CD8-positive, alpha-beta memory T cell (primary cell): Measurements from ENCODE around the gene FAM9B. TPM values are rescaled to one million over a fixed set of nuclear protein-coding genes. Genes with fewer than 3 reads are reported as not detected.
"Not testable (repeated sequence)": the region's sequence is repeated elsewhere in the genome, so short reads cannot be mapped to it uniquely, and the experiment has no call there.

Experiments used
- CTCF ChIA-PET: fragments of 350-600 bp; sonication (Branson Sonifier 250); formaldehyde crosslinking; loops from one replicate; lab custom pipeline; 2021; ENCODE audit warnings: antibody characterized with exemption; lab: Charles Lee
- POLR2A ChIA-PET: fragments of 350-600 bp; sonication (Branson Sonifier 250); formaldehyde crosslinking; loops from one replicate; lab custom pipeline; 2021; ENCODE audit warnings: antibody characterized with exemption; lab: Charles Lee
- DNase-seq, 5 donors: peaks; one replicate each; pipeline versions ENCODE4 v3.0.0 to v3.0.0-alpha.2; 2020 to 2022; ENCODE audit warnings: mixed read lengths in 1 of 5
- H3K27ac ChIP-seq: one replicate; pipeline ENCODE4 v1.7.0; 2013; ENCODE audit warnings: low read depth, mild to moderate bottlenecking, low read length, moderate library complexity
- H3K27me3 ChIP-seq: 2 replicates; pipeline ENCODE4 v1.7.0; 2013; ENCODE audit warnings: low read length, mild to moderate bottlenecking; ENCODE audit not compliant: insufficient read depth, poor library complexity, severe bottlenecking
- H3K36me3 ChIP-seq: 2 replicates; pipeline ENCODE4 v1.7.0; 2013; ENCODE audit warnings: mild to moderate bottlenecking, low read length, moderate library complexity; ENCODE audit not compliant: insufficient read depth
- H3K4me1 ChIP-seq: 2 replicates; pipeline ENCODE4 v1.7.0; 2013; ENCODE audit warnings: mild to moderate bottlenecking, low read length, moderate library complexity; ENCODE audit not compliant: insufficient read depth
- H3K4me3 ChIP-seq: 2 replicates; pipeline ENCODE4 v1.7.0; 2013; ENCODE audit warnings: mild to moderate bottlenecking, low read length
- H3K9me3 ChIP-seq: 2 replicates; pipeline ENCODE4 v1.7.0; 2013; ENCODE audit warnings: mild to moderate bottlenecking, low read length
- H3K27ac Mint-ChIP-seq, 8 donors: one replicate each; pipeline ENCODE4 v1.8.0; 2020 to 2021; ENCODE audit warnings: mixed read lengths in 8 of 8, mild to moderate bottlenecking in 6 of 8, inconsistent platforms in 3 of 8, moderate library complexity in 3 of 8
- H3K27me3 Mint-ChIP-seq, 2 donors: one replicate each; pipeline ENCODE4 v1.8.0; 2020 to 2021; ENCODE audit warnings: mixed read lengths in 2 of 2, mild to moderate bottlenecking in 1 of 2, moderate library complexity in 1 of 2
- H3K36me3 Mint-ChIP-seq, 3 donors: one replicate each; pipeline ENCODE4 v1.8.0; 2020 to 2021; ENCODE audit warnings: mixed read lengths in 3 of 3, inconsistent platforms in 1 of 3, mild to moderate bottlenecking in 1 of 3
- H3K4me1 Mint-ChIP-seq, 3 donors: one replicate each; pipeline ENCODE4 v1.8.0; 2020 to 2021; ENCODE audit warnings: mixed read lengths in 3 of 3, inconsistent platforms in 1 of 3, mild to moderate bottlenecking in 1 of 3
- H3K4me3 Mint-ChIP-seq, 7 donors: one replicate each; pipeline ENCODE4 v1.8.0; 2020 to 2021; ENCODE audit warnings: mixed read lengths in 7 of 7, mild to moderate bottlenecking in 6 of 7, moderate library complexity in 4 of 7, inconsistent platforms in 2 of 7
- H3K9me3 Mint-ChIP-seq, 5 donors: one replicate each; pipeline ENCODE4 v1.8.0; 2020 to 2022; ENCODE audit warnings: mixed read lengths in 5 of 5, mild to moderate bottlenecking in 3 of 5, moderate library complexity in 2 of 5, inconsistent platforms in 1 of 5
- polyA plus RNA-seq: library from polyadenylated mRNA; unstranded; fragments of 300-500 nt; fragmentation: Illumina TruSeq; gene quantifications from one replicate; pipeline ENCODE4 v1.2.3, GENCODE V29; 2021
- total RNA-seq, 2 experiments: library from RNA; stranded (reverse); gene quantifications; one replicate each; pipeline ENCODE4 v1.2.3, GENCODE V29; 2021

Gene FAM9B
- total and polyA plus RNA-seq, 3 experiments from 2014 or later, result not detected

GRCh38 chrX:9019151-9019550 is 14.8 kb downstream of the FAM9B start:
- ChIA-PET POLR2A (no interaction called here), CTCF (no interaction called here)
- no peak overlapping the region for H3K27ac ChIP-seq
- no peaks in the 10 kb centered on the region for H3K9me3 ChIP-seq
- H3K4me1 ChIP-seq, result no peaks in the 10 kb centered on the region
- Mint-ChIP-seq H3K9me3 (no peaks in the 10 kb centered on the region), H3K36me3 (no peaks in the 10 kb centered on the region), H3K27me3 (peaks cover 0 to 3% of the 10 kb centered on the region in 2 donors), H3K4me3 (no peak overlapping the region), H3K27ac (no peak overlapping the region), H3K4me1 (no peaks in the 10 kb centered on the region)
- H3K27me3 ChIP-seq, result no peaks in the 10 kb centered on the region
- DNase-seq, result no peak
- H3K4me3 ChIP-seq, result no peak overlapping the region
- no peaks in the 10 kb centered on the region for H3K36me3 ChIP-seq

GRCh38 chrX:9018332-9018731 is 15.6 kb downstream of the FAM9B start:
- H3K4me3 ChIP-seq, H3K9me3 ChIP-seq, H3K9me3 Mint-ChIP-seq, H3K27me3 ChIP-seq, H3K27me3 Mint-ChIP-seq, DNase-seq, H3K4me1 ChIP-seq, POLR2A ChIA-PET, CTCF ChIA-PET, H3K4me3 Mint-ChIP-seq, H3K27ac Mint-ChIP-seq, H3K36me3 Mint-ChIP-seq, H3K4me1 Mint-ChIP-seq, H3K36me3 ChIP-seq, H3K27ac ChIP-seq: not testable (repeated sequence)

DNA sequence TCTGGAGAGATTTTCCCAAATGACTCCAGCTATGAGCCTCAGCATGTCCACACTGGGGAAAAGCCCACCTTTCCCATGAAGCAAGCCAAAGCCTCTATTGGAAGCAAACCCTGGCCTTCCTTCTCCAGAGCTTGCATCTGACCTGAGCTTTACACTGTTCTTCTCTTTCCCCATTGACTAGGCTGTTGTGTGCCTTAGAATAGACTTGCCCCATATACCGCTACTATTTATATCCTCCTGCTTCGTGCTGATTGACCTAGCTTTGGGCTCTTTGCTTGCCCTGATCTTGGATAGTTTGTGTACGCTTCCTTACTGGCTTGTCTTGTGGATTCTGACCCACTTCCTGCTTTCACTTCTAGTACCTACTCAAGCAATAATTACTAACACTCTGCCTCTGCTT is 30.9 kb downstream of the FAM9B start:
- no peaks in the 10 kb centered on the region for H3K36me3 ChIP-seq
- no peak overlapping the region for H3K4me3 ChIP-seq
- H3K9me3 ChIP-seq, result no peaks in the 10 kb centered on the region
- DNase-seq, result no peak
- ChIA-PET POLR2A (no interaction called here), CTCF (no interaction called here)
- H3K27me3 ChIP-seq, result no peaks in the 10 kb centered on the region
- H3K27ac Mint-ChIP-seq, result peak overlapping the region in 1 of 8 donors; percentile 1
- H3K36me3 Mint-ChIP-seq, result peaks cover 0 to 3% (median 0%) of the 10 kb centered on the region in 3 donors
- peaks cover 0 to 3% of the 10 kb centered on the region in 2 donors for H3K27me3 Mint-ChIP-seq
- H3K4me3 Mint-ChIP-seq, result no peak overlapping the region
- H3K27ac ChIP-seq, result no peak overlapping the region
- no peaks in the 10 kb centered on the region for H3K4me1 ChIP-seq
- H3K4me1 Mint-ChIP-seq, result peaks cover 3 to 10% (median 8%) of the 10 kb centered on the region in 3 donors
- H3K9me3 Mint-ChIP-seq, result no peaks in the 10 kb centered on the region

GRCh38 chrX:8988446-8988845 is 45.5 kb downstream of the FAM9B start:
- no peaks in the 10 kb centered on the region for H3K36me3 Mint-ChIP-seq
- H3K27ac Mint-ChIP-seq, result peak overlapping the region in 6 of 8 donors; percentile 11 to 89 (median 66)
- H3K27me3 Mint-ChIP-seq, result peaks cover 0 to 8% of the 10 kb centered on the region in 2 donors
- CTCF ChIA-PET, result no interaction called here
- Histone ChIP-seq H3K36me3 (no peaks in the 10 kb centered on the region), H3K4me1 (peaks cover 24% of the 10 kb centered on the region), H3K27ac (no peak overlapping the region), H3K9me3 (no peaks in the 10 kb centered on the region), H3K27me3 (no peaks in the 10 kb centered on the region), H3K4me3 (no peak overlapping the region)
- peaks cover 13 to 19% (median 16%) of the 10 kb centered on the region in 3 donors for H3K4me1 Mint-ChIP-seq
- peak in 1 of 5 donors; percentile 33 for DNase-seq
- no peaks in the 10 kb centered on the region for H3K9me3 Mint-ChIP-seq
- H3K4me3 Mint-ChIP-seq, result no peak overlapping the region
- POLR2A ChIA-PET, result no interaction called here

DNA sequence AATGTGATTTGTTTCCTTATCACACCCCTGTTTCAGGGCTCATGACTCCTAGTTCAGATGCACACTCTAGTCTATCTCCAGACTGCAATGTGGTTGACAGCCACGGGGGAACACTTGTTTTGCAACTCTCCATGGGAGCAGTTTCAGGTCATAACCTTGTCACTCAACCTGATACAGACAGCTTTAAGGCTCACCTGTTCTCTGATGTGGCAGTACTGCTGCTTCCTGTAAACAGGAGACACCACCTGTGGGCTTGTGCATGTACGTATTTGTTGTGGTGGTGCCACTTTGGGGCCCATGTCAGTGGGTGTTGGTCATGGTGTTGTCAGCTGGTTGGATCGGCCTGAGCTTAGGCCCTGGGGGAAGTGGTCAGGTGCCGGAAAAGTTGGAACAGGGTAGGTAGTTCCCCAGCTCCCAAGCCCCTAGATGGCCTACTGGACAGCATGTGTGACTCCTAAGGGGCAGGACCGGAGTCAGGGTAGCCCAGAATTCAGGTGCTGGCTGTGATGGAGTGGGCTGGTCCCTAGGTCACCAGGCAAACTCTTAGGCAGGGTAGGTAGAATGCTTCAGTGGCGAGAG is 46.2 kb downstream of the FAM9B start:
- peak overlapping the region; percentile 2 to 90 (median 84) for H3K27ac Mint-ChIP-seq

GRCh38 chrX:8984231-8984630 is 49.7 kb downstream of the FAM9B start:
- Histone ChIP-seq H3K9me3 (no peaks in the 10 kb centered on the region), H3K27ac (no peak overlapping the region), H3K36me3 (no peaks in the 10 kb centered on the region), H3K4me1 (peaks cover 24% of the 10 kb centered on the region), H3K4me3 (no peak overlapping the region), H3K27me3 (no peaks in the 10 kb centered on the region)
- Mint-ChIP-seq H3K4me3 (no peak overlapping the region), H3K4me1 (peaks cover 25 to 33% (median 30%) of the 10 kb centered on the region in 3 donors), H3K27ac (no peak overlapping the region), H3K27me3 (peaks cover 0 to 8% of the 10 kb centered on the region in 2 donors), H3K9me3 (no peaks in the 10 kb centered on the region), H3K36me3 (no peaks in the 10 kb centered on the region)
- DNase-seq, result no peak
- ChIA-PET CTCF (no interaction called here), POLR2A (no interaction called here)

More for the DNA sequence above, 46.2 kb downstream of the FAM9B start:
- DNase-seq, result peak; percentile 3 to 82 (median 67)
- CTCF ChIA-PET, result no interaction called here
- H3K4me3 ChIP-seq, result no peak overlapping the region
- H3K27me3 ChIP-seq, result no peaks in the 10 kb centered on the region
- no peaks in the 10 kb centered on the region for H3K9me3 ChIP-seq
- no peaks in the 10 kb centered on the region for H3K36me3 ChIP-seq
- Mint-ChIP-seq H3K4me1 (peaks cover 13 to 19% (median 16%) of the 10 kb centered on the region in 3 donors), H3K9me3 (no peaks in the 10 kb centered on the region), H3K36me3 (no peaks in the 10 kb centered on the region), H3K27me3 (peaks cover 0 to 8% of the 10 kb centered on the region in 2 donors), H3K4me3 (peak overlapping the region in 6 of 7 donors; percentile 15 to 45 (median 24))
- no peak overlapping the region for H3K27ac ChIP-seq
- POLR2A ChIA-PET, result interaction anchor here (1.0 kb wide), 1 partner anchor 476 kb away, joined by 3 read pairs; no protein-coding TSS in a partner anchor
- peaks cover 24% of the 10 kb centered on the region for H3K4me1 ChIP-seq

GRCh38 chrX:8981723-8982122 is 52.2 kb downstream of the FAM9B start:
- no peak for DNase-seq
- POLR2A ChIA-PET, result no interaction called here
- H3K4me1 Mint-ChIP-seq, result peaks cover 11 to 18% (median 12%) of the 10 kb centered on the region in 3 donors
- peaks cover 0 to 3% (median 0%) of the 10 kb centered on the region in 3 donors for H3K36me3 Mint-ChIP-seq
- Histone ChIP-seq H3K4me1 (peaks cover 5% of the 10 kb centered on the region), H3K27me3 (no peaks in the 10 kb centered on the region), H3K27ac (no peak overlapping the region), H3K36me3 (no peaks in the 10 kb centered on the region), H3K9me3 (no peaks in the 10 kb centered on the region), H3K4me3 (no peak overlapping the region)
- CTCF ChIA-PET, result interaction anchor here (1.5 kb wide), 1 partner anchor 14 kb away, joined by 4 read pairs; no protein-coding TSS in a partner anchor
- peak overlapping the region in 4 of 7 donors; percentile 26 to 60 (median 53) for H3K4me3 Mint-ChIP-seq
- peaks cover 0 to 2% (median 0%) of the 10 kb centered on the region in 5 donors for H3K9me3 Mint-ChIP-seq
- peaks cover 0 to 4% of the 10 kb centered on the region in 2 donors for H3K27me3 Mint-ChIP-seq
- peak overlapping the region in 4 of 8 donors; percentile 52 to 85 (median 70) for H3K27ac Mint-ChIP-seq

GRCh38 chrX:8980756-8981155 is 53.2 kb downstream of the FAM9B start:
- ChIA-PET POLR2A (no interaction called here), CTCF (interaction anchor here (1.5 kb wide), 1 partner anchor 15 kb away, joined by 4 read pairs; no protein-coding TSS in a partner anchor)
- H3K27ac Mint-ChIP-seq, result peak overlapping the region in 1 of 8 donors; percentile 48
- Histone ChIP-seq H3K27ac (no peak overlapping the region), H3K36me3 (no peaks in the 10 kb centered on the region), H3K9me3 (no peaks in the 10 kb centered on the region), H3K4me3 (no peak overlapping the region), H3K4me1 (no peaks in the 10 kb centered on the region), H3K27me3 (no peaks in the 10 kb centered on the region)
- peaks cover 0 to 2% (median 0%) of the 10 kb centered on the region in 5 donors for H3K9me3 Mint-ChIP-seq
- peaks cover 0 to 3% (median 0%) of the 10 kb centered on the region in 3 donors for H3K36me3 Mint-ChIP-seq
- peaks cover 0 to 4% of the 10 kb centered on the region in 2 donors for H3K27me3 Mint-ChIP-seq
- no peak overlapping the region for H3K4me3 Mint-ChIP-seq
- H3K4me1 Mint-ChIP-seq, result peaks cover 11 to 18% (median 12%) of the 10 kb centered on the region in 3 donors
- no peak for DNase-seq
